Adrenal gland (tissue), 12 donors: ENCODE results near the gene SPTB. TPM values are rescaled to one million over a fixed set of nuclear protein-coding genes. Genes with fewer than 3 reads are reported as not detected.

Experiments
- DNase-seq, 7 donors: peaks; one replicate each; pipeline ENCODE4 v3.0.0-alpha.2; 2019 to 2020
- H3K27ac ChIP-seq, 5 donors: fragments of 200-600 bp; sonication (generic) in 4 of 5; 1 replicate in 3 of 5; 2 replicates in 2 of 5; pipeline versions ENCODE4 v1.5.1 to v1.8.0; 2016 to 2020; ENCODE audit warnings: mild to moderate bottlenecking in 1 of 5
- H3K27me3 ChIP-seq: fragments of 200-600 bp; 2 replicates; pipeline ENCODE4 v1.8.0; 2021
- H3K36me3 ChIP-seq, 2 donors: fragments of 200-600 bp; replicated peaks in 1 of 2; 1 replicate in 1 of 2; 2 replicates in 1 of 2; pipeline versions ENCODE4 v1.5.1 to v1.8.0; 2018 to 2022
- H3K4me1 ChIP-seq, 2 donors: fragments of 200-600 bp; replicated peaks in 1 of 2; 1 replicate in 1 of 2; 2 replicates in 1 of 2; pipeline versions ENCODE4 v1.5.1 to v1.8.0; 2018 to 2021
- H3K4me3 ChIP-seq, 4 donors: fragments of 200-600 bp; sonication (generic) in 3 of 4; one replicate each; pipeline ENCODE4 v1.5.1; 2016 to 2018
- H3K9me3 ChIP-seq, 3 donors: fragments of 200-600 bp; sonication (generic) in 1 of 3; replicated peaks in 1 of 3; 1 replicate in 2 of 3; 2 replicates in 1 of 3; pipeline versions ENCODE4 v1.5.1 to v1.8.0; 2016 to 2021
- POLR2A ChIP-seq, 2 donors: fragments of 450-650 bp; IDR thresholded peaks; one replicate each; pipeline ENCODE4 v1.6.1; 2017; ENCODE audit warnings: antibody characterized with exemption in 2 of 2, mild to moderate bottlenecking in 2 of 2, moderate library complexity in 1 of 2
- WGBS, 4 donors: extraction: QIAGEN DNeasy Blood & Tissue Kit in 2 of 4; methylation state at CpG; one replicate each; pipeline versions ENCODE4 v1.1.5 to v1.1.7; 2013 to 2017; 5-methylcytosine and 5-hydroxymethylcytosine counted together
- intact Hi-C, 2 donors: fragments of 100-400 bp; cut with DNase I; formaldehyde crosslinking; loops; one replicate each; pipeline versions ENCODE4 v1.14.1 to v1.15.0; 2022 to 2023
- polyA plus RNA-seq, 3 donors: library from polyadenylated mRNA; stranded (reverse); fragments of 200-250 nt in 2 of 3; fragments of 350-450 nt in 1 of 3; fragmentation: Illumina TruSeq in 1 of 3; extraction: RNeasy Lipid Tissue Mini Kit (QIAGEN cat#74804) in 1 of 3; gene quantifications; one replicate each; pipeline ENCODE4 v1.2.3, GENCODE V29; 2013 to 2014
- total RNA-seq, 9 donors: library from RNA; depleted of rRNA in 4 of 9; stranded (reverse); fragments of >200 nt in 4 of 9; fragments of 120-200 nt in 1 of 9; fragmentation: NEBNext Ultra II Directional in 1 of 9; extraction: Animal tissue kit (Norgen Biotek cat#: 25700) in 1 of 9; gene quantifications; one replicate each; pipeline versions ENCODE4 v1.1.0 to v1.2.4, GENCODE V29; 2013 to 2023
- TF ChIP-seq, protein P1 (sequence below), 6 experiments: fragments of 450-650 bp in 4 of 6; fragments of 200-600 bp in 2 of 6; sonication (generic) in 1 of 6; IDR thresholded peaks; 1 replicate in 5 of 6; 2 replicates in 1 of 6; pipeline versions ENCODE4 v1.5.1 to v1.8.0; 2016 to 2021; ENCODE audit warnings: antibody characterized with exemption in 6 of 6, mild to moderate bottlenecking in 2 of 6, moderate library complexity in 1 of 6
- donor health status: healthy with polysubstance abuse.
- donor health status: Bipolar disorder and iron deficiency.
- donor health status: DM: yes; HTN: yes; CAD: no.
- donor health status: DM: no; HTN: no; CAD: no.
- donor health status: DM: no; HTN: no; CAD: no.
- donor health status: DM: yes; HTN: yes; CAD: no.

Gene SPTB
- total and polyA plus RNA-seq, 12 donors = 0.18 to 14.5 (median 1.2) TPM

DNA sequence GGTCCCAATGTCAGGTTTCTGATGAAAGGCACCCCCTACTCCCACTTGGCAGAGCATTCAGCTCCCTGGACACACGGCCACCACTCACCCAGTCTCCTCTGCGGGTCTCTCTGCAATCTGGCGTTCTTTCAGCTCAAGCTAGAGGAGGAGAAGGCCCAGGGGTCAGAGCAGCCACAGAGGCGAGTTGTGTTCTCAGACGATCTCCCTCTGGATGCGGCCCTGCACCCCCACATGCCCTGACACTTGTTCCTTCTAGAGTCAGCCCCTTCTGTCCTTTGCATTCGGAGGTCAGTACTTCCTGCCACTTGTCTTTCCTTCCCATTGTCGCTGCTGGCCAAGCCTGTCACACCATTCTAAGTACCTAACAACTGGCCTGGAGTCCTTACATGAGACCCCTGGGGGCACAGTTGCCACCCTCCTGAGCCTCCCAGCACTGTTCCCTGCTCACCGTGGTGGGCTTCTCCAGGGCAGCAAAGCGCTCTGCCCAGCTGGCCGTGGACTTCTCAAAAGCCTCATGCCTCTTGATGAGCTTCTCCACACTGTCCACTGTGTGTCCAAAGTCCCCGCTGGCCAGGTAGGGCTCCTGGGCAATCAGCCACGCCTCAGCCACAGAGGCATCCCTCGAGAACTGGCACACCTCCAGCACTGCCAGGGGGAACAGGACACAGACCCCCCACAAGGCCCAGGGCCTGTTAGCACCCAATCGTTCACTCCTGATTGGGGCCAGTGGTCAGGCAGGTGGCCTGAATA lies 112.3 kb downstream of the SPTB start:
- intact Hi-C loops = loop anchor here (5.0 to 10.0 kb wide), 4 partner anchors 95 to 423 kb away; no protein-coding TSS in a partner anchor
- no peak for DNase-seq
- WGBS, 4 donors = 60 to 85% (median 73%) methylated on average over 8 to 15 of the region's 15 CpGs

DNA sequence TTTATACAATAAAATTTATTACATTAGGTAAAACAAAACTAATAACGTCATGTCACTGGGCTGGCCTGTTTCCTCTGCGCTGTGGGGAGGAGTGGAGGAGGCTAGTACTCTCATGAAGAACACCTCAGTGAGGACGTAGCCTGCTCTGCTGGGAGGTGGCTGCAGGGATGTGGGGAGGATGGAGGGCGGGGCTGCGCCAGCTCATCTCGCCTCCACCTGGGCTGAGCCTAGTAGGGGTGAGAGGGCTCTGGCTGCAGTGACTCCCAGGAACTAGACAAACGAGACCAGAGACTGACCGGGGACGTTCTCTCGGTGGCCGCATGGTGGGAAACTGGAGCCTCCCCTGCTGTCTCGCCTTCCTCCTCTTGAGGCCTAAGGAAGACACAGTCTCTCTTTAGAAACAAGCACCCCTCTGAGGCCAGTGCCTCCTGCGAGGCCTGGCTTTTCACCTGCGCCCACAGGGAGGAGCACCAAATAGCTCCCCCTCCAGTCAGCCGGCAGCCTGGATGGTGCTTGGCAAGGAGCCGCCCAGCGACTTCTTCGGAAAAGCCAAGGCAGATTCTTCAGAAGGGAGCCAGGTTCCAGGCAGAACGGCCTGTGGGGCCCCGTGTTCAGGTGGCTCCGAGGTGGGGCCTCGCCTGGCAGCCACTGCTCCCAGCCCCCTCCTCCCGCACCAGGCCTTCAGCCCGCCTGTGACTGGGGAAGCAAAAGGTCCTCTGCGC lies 113.1 kb downstream of the SPTB start:
- DNase-seq = no peak
- H3K27ac ChIP-seq = no peak overlapping the region
- no peaks in the 10 kb centered on the region for H3K27me3 ChIP-seq
- no peaks in the 10 kb centered on the region for H3K9me3 ChIP-seq
- WGBS, 4 donors = 78 to 88% (median 84%) methylated on average over 12 to 25 of the region's 25 CpGs
- intact Hi-C loops = loop anchor here (5.0 to 10.0 kb wide), 4 partner anchors 94 to 422 kb away; no protein-coding TSS in a partner anchor
- peaks cover 10 to 31% of the 10 kb centered on the region in 2 donors for H3K4me1 ChIP-seq
- TF ChIP-seq POLR2A (IDR thresholded peaks at IDR 0.05) = no peak
- TF ChIP-seq, protein P1, sequence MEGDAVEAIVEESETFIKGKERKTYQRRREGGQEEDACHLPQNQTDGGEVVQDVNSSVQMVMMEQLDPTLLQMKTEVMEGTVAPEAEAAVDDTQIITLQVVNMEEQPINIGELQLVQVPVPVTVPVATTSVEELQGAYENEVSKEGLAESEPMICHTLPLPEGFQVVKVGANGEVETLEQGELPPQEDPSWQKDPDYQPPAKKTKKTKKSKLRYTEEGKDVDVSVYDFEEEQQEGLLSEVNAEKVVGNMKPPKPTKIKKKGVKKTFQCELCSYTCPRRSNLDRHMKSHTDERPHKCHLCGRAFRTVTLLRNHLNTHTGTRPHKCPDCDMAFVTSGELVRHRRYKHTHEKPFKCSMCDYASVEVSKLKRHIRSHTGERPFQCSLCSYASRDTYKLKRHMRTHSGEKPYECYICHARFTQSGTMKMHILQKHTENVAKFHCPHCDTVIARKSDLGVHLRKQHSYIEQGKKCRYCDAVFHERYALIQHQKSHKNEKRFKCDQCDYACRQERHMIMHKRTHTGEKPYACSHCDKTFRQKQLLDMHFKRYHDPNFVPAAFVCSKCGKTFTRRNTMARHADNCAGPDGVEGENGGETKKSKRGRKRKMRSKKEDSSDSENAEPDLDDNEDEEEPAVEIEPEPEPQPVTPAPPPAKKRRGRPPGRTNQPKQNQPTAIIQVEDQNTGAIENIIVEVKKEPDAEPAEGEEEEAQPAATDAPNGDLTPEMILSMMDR (IDR thresholded peaks at IDR 0.05) = no peak
- H3K36me3 ChIP-seq = no peaks in the 10 kb centered on the region
- H3K4me3 ChIP-seq = no peak overlapping the region

More for the DNA sequence above, 112.3 kb downstream of the SPTB start:
- Histone ChIP-seq H3K27me3 (no peaks in the 10 kb centered on the region), H3K36me3 (no peaks in the 10 kb centered on the region), H3K27ac (no peak overlapping the region), H3K4me1 (peaks cover 2 to 23% of the 10 kb centered on the region in 2 donors), H3K9me3 (no peaks in the 10 kb centered on the region), H3K4me3 (no peak overlapping the region)
- TF ChIP-seq, protein P1 (IDR thresholded peaks at IDR 0.05) = no peak
- TF ChIP-seq POLR2A (IDR thresholded peaks at IDR 0.05) = no peak

DNA sequence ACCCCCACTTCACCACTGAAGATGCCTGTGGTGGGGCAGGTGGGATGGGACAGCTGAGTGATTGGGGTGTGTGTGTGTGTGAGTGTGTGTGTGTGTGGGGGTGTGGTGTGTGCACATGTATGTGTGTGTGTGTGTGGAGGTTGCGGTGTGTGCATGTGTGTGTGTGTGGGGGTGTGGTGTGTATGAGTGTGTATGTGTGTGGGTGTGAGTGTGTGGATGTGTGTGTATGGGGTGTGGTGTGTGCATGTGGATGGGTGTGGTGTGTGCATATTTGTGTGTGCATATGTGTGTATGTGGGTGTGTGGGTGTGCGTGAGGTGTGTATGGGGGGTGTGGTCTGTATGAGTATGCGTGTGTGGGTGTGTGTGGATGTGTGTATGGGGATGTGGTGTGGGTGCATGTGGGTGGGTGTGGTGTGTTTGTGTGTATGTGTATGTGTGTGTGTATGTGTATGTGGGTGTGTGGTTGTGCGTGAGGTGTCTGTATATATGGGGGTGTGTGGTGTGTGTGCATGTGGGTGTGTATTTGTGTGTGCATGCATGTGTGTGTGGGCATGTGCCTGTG lies 113.9 kb downstream of the SPTB start:
- Histone ChIP-seq H3K9me3 (no peaks in the 10 kb centered on the region), H3K4me3 (no peak overlapping the region), H3K4me1 (peaks cover 10 to 37% of the 10 kb centered on the region in 2 donors), H3K27me3 (no peaks in the 10 kb centered on the region), H3K36me3 (no peaks in the 10 kb centered on the region), H3K27ac (no peak overlapping the region)
- DNase-seq = no peak
- TF ChIP-seq, protein P1 (IDR thresholded peaks at IDR 0.05) = no peak
- no peak for TF ChIP-seq POLR2A (IDR thresholded peaks at IDR 0.05)
- WGBS, 4 donors = 94 to 97% (median 95%) methylated on average over 4 of the region's 4 CpGs
- intact Hi-C loops = loop anchor here (5.0 to 10.0 kb wide), 4 partner anchors 94 to 421 kb away; no protein-coding TSS in a partner anchor
